Stimulated activated CD4-positive, alpha-beta T cell treated with anti-CD3 and anti-CD28 coated beads, Interleukin-1b, Interleukin-23, amount 100 ng/mL, for 4 hours (primary cell): ENCODE results near the gene ERCC6L.
A peak's percentile ranks its signal among the peaks of the same experiment; 100 is the strongest.
"Not testable (repeated sequence)": the region's sequence is repeated elsewhere in the genome, so short reads cannot be mapped to it uniquely, and the experiment has no call there.

Experiments used
- DNase-seq, 2 donors: peaks; one replicate each; pipeline ENCODE4 v3.0.0-alpha.2; 2020; ENCODE audit warnings: low read depth in 2 of 2

ERCC6L gene

GRCh38 chrX:72245461-72246089 lies 6.7 kb upstream of the ERCC6L start:
- DNase-seq, result peak; percentile 9 to 36

GRCh38 chrX:72243472-72243871 lies 4.6 kb upstream of the ERCC6L start:
- no peak for DNase-seq

DNA sequence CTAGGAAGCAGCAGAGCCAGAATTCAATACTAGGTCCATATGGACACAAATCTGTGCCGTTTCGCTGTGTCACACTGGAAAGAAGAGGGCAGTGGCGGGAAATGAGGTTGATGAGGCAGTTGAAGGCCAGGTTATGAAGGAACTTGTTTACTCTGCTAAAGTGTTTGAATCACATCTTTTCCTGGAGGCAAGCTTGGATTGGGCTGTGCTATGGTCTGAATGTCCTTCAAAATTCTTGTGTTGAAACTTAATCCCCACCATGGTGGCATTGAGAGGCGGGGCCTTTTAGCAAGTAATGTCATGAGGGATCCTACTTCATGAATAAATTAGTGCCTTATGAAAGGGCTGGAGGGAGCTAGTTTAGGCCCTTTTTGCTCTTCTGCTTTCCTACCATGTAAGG lies 2.1 kb upstream of the ERCC6L start:
- no peak for DNase-seq

DNA sequence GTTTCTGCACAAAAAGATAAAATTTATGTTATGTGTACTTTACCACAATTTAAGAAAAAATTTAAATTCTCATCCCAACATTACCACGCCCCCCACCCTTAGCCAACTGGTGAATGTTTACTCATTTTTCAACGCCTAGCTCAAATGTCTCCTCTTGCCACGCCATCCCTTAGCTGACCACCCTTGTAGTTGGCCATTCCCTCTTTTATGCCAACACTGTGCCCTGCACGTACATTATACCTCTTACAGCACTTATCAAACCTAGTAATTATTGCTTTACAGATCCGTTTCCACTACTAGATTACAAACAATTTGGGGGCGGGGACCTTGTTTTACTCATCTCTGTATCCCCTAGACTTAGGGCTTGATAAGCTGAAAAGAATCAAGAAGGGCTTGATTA lies 644 bp downstream of the ERCC6L start:
- DNase-seq, result no peak

- DNase-seq, result no peak
Measured at GRCh38 chrX:72236841-72237240, 2.0 kb downstream of the ERCC6L start.

- DNase-seq, result no peak
Measured at GRCh38 chrX:72230290-72230689, 8.5 kb downstream of the ERCC6L start.

GRCh38 chrX:72220375-72220774 lies 18.5 kb downstream of the ERCC6L start:
- not testable (repeated sequence) for DNase-seq

- DNase-seq, result no peak
Measured at GRCh38 chrX:72216973-72217372, 21.9 kb downstream of the ERCC6L start.

DNA sequence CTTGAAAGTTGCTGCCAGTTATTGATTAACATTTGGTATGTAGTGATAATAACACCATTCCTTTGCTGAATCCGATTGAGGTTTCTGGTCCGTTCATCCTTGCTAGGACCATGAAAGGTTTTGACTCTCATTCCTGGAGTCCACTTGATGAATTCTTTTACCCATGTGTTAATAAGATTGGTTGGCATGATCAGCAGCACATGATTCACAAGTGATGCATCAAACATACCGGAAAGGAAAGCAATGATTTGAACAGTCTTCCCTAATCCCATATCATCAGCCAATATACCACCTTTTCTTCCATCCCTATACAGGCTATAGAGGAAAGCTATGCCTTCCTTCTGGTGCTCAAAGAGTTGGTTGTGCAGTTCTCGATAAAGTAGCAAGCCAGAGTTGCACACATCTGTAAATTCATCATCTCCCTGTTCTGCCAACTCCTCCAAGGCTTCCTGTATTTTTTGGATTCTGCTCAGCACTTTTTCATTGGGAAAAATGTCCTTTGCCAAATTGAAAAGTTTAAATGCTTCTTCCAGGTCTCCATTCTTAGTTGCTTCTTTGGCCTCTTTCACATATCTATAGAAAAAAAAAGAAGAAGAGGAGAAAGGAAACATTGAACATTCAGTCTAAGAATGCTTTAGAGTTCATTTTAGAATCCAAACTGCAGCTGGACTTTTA lies 30.6 kb downstream of the ERCC6L start:
- no peak for DNase-seq

DNA sequence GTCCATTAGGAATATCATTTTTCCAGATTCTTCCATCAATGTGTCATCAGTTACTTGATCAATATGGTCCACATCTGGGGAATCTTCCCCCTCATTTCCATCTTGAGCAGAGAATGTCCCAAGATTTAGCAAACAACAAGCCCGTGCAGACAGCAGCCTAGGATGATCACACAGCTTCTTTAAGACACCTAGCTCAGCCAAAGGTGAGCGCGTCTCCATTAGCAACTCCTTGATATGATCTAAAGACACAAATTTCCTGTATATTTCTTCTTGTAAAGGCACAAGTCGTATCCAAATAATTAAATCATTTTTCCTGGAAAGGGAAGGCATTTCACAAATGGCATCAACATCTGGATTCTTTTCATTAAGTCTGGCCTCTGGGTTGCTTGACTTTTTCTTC lies 31.5 kb downstream of the ERCC6L start:
- DNase-seq, result no peak

- DNase-seq, result no peak
Measured at GRCh38 chrX:72205706-72206105, 33.1 kb downstream of the ERCC6L start.

DNA sequence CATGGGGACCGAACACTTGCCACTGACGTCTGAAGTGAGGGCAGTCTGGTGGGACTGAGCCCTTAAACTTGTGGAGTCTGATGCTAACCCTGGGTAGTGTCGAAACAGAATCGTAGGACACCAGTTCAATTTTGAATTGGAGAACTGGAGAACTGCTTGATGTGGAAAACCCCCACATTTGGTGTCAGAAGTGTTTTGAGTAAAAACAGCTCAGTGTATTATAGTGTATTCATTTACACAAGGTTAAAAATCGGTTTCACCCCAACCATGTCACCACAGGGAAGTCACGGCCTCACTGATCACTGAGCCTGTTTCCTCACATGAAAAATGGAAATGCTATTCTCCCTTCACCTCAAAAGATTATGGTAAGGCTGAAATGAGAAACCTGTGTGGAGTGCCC lies 35.4 kb downstream of the ERCC6L start:
- DNase-seq, result no peak

GRCh38 chrX:72202792-72203401 lies 35.9 kb downstream of the ERCC6L start:
- no peak for DNase-seq

DNA sequence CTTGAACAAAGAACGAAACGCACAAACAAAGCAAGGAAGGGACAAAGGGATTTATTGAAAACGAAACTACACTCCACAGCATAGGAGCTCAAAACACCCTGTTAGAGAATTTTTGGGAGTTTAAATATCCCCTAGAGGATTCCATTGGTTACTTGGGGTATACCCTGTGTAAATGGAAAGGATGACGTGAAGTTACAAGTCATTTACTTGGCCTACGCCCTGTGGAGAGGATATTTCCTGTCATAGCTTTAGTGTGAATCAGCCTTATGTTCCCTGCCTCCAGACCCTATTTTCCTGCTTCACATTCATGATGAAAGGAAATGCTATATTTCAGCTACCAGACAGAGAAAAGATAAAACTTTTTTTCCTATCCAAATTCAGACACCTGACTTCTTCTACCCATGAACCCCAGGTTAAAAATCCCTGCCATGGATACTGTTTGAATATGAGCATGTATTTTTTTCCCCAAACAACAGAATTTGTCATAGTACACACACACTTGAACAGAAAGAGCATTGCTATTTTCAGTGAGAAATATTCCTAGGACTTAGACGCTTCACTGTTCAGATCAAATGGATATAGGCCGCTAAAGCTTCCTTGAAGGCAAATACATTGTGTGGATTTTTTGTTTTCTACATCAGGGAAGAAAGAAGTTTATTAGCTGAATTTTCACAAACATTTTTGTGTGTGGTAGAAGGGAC lies 36.8 kb downstream of the ERCC6L start:
- no peak for DNase-seq

- no peak for DNase-seq
Measured at GRCh38 chrX:72182924-72183323, 55.9 kb downstream of the ERCC6L start.

GRCh38 chrX:72181178-72182125 lies 57.4 kb downstream of the ERCC6L start, which contains the start of gene PIN4:
TSS of gene PIN4 (plus strand) at chrX:72181757. CDS start at chrX:72181786, 29 bp downstream.
- peak; percentile 59 to 64 for DNase-seq

DNA sequence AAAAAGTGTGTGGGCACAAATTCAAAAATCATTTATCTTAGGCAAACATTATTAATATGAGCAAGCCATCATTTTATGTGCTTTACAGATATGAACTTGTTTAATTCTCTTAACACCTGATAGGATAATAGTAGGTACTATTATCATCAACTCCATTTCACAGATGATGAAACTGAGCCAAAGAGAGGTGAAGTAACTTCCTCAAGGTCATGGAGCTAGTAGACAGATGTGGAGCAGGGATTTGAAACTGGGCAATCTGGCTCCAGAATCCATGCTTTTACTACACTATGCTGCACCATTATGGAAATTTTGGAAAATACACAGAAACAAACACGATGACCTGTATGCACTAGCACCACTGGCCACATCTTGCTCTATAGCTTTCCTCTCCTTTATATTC lies 58.3 kb downstream of the ERCC6L start:
- DNase-seq, result no peak

DNA sequence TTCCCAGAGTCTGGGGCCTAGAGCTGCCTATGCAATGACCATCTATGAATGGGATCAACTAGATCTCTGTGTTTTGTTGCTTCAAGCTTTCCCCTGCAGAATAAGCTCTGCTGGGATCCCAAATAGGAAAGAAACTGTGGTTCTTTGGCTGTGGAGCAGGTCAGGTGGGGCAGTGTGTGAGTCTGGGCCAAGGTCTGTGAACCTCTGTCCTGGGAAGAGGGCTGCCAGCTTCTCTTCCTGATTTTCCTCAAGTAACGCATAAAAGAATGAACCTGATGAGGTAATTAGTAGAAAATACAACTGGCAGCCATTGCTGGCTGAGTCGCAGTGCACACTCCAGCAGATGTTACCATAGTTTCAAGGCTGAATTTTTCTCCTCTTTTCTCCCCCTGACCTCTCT lies 61.8 kb downstream of the ERCC6L start:
- no peak for DNase-seq

GRCh38 chrX:72176289-72176688 lies 62.5 kb downstream of the ERCC6L start:
- not testable (repeated sequence) for DNase-seq

- peak in 1 of 2 donors; percentile 17 for DNase-seq
Measured at GRCh38 chrX:72169008-72169728, 69.7 kb downstream of the ERCC6L start.

DNA sequence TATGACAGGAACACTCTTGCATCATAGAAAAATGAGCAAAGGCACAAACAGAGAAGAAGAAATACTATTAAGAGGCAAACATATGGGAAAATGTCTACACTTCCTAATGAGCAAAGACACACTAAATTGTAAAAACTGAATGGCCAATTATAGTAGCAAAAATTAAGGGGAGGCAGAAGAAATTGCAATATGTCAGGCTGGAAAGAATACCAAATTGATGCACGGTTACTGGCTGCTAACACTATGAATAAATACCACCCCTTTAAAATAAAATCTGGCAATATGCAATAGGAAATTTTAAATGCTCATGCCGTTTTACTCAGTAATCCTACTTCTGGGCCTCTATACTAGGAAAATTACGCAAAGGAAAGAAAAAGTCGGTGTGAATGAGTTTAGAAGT lies 73.3 kb downstream of the ERCC6L start:
- DNase-seq, result no peak
